Chondrocyte (in vitro differentiated cells): ENCODE data around the gene POLR2M. TPM values are rescaled to one million over a fixed set of nuclear protein-coding genes. Genes with fewer than 3 reads are reported as not detected.

Experiments
- DNase-seq: peaks from one replicate; pipeline ENCODE4 v3.0.0; 2021; ENCODE audit warnings: mixed read lengths, low spot score
- H3K27ac Mint-ChIP-seq: one replicate; pipeline ENCODE4 v1.8.0; 2021; ENCODE audit warnings: mild to moderate bottlenecking, moderate library complexity, mixed read lengths; ENCODE audit not compliant: unreplicated experiment
- H3K27me3 Mint-ChIP-seq: 2 replicates; pipeline ENCODE4 v1.8.0; 2021; ENCODE audit warnings: low read depth, mixed read lengths
- H3K36me3 Mint-ChIP-seq: 2 replicates; pipeline ENCODE4 v1.8.0; 2021; ENCODE audit warnings: low read depth, mixed read lengths
- H3K4me1 Mint-ChIP-seq: 2 replicates; pipeline ENCODE4 v1.8.0; 2021; ENCODE audit warnings: low read depth, mild to moderate bottlenecking, mixed read lengths
- H3K4me3 Mint-ChIP-seq: one replicate; pipeline ENCODE4 v1.8.0; 2021; ENCODE audit warnings: mild to moderate bottlenecking, moderate library complexity, mixed read lengths; ENCODE audit not compliant: unreplicated experiment
- H3K9me3 Mint-ChIP-seq: 2 replicates; pipeline ENCODE4 v1.8.0; 2021; ENCODE audit warnings: low read depth, mixed read lengths
- CTCF ChIP-seq: fragments of 200-600 bp; sonication (generic); IDR thresholded peaks from 2 replicates; pipeline ENCODE4 v1.5.0; 2021; ENCODE audit warnings: antibody characterized with exemption, mild to moderate bottlenecking, moderate library complexity
- total RNA-seq: library from RNA; stranded (reverse); gene quantifications from 3 replicates; pipeline ENCODE4 v1.2.1, GENCODE V29; 2021

The POLR2M gene
- total RNA-seq, 1 donor from 2014 or later: 88.3 TPM

DNA sequence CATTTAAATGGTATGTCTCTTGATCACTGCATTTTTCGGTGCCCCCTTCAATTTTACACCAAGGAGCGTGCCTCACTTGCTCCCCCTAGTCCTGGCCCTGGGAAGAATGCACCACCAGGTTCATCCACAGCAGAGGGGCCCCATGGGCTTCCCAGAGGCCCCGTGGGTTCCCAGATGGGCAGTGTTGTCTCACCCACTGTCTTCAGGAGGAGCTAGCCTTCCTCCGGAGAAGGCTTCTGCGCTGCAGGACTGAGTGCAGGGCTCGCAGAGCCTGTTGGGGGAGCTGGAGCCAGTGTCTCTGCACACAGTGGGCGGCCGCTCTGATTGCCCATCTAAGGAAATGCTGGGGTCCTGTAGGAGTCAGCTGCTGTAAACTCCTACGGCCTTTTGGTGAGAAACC lies 45.9 kb downstream of the POLR2M start:
- DNase-seq: no peak
- TF ChIP-seq CTCF: peak; percentile 28
- Mint-ChIP-seq H3K4me3 (no peak overlapping the region), H3K27ac (no peak overlapping the region), H3K9me3 (no peaks in the 10 kb centered on the region), H3K27me3 (peaks cover 20% of the 10 kb centered on the region), H3K4me1 (no peaks in the 10 kb centered on the region), H3K36me3 (peaks cover 3% of the 10 kb centered on the region)

GRCh38 chr15:57752840-57753239 lies 46.3 kb downstream of the POLR2M start:
- Mint-ChIP-seq H3K27ac (no peak overlapping the region), H3K27me3 (peaks cover 19% of the 10 kb centered on the region), H3K4me1 (no peaks in the 10 kb centered on the region), H3K9me3 (no peaks in the 10 kb centered on the region), H3K36me3 (peaks cover 3% of the 10 kb centered on the region), H3K4me3 (no peak overlapping the region)
- no peak for TF ChIP-seq CTCF
- DNase-seq: no peak

GRCh38 chr15:57756466-57756865 lies 50.0 kb downstream of the POLR2M start:
- DNase-seq: no peak
- Mint-ChIP-seq H3K4me3 (no peak overlapping the region), H3K27ac (no peak overlapping the region), H3K9me3 (no peaks in the 10 kb centered on the region), H3K27me3 (peaks cover 2% of the 10 kb centered on the region), H3K4me1 (peaks cover 7% of the 10 kb centered on the region), H3K36me3 (peaks cover 3% of the 10 kb centered on the region)
- TF ChIP-seq CTCF: no peak

DNA sequence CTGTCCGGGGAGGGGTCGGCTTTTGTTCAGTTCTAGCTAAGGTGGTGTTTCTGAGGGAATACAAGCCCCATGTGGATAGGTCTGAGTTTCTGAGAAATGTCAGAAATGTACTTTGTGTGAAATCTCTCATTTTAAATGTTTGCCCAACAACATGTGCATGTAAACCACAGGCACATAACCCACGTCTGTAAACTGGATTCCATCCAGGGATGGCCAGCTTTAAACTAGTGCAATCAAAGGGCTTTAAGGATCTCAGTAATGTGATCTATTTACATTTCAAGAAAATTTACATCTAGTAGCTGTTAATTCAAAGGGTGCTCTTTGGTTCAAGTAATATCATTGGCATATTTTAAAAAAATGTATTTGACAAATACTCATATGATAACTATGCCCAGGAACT lies 52.0 kb downstream of the POLR2M start:
- Mint-ChIP-seq H3K36me3 (peaks cover 3% of the 10 kb centered on the region), H3K4me1 (peaks cover 7% of the 10 kb centered on the region), H3K4me3 (no peak overlapping the region), H3K27ac (no peak overlapping the region), H3K9me3 (peaks cover 4% of the 10 kb centered on the region), H3K27me3 (peaks cover 4% of the 10 kb centered on the region)
- TF ChIP-seq CTCF: no peak
- DNase-seq: no peak

- no peak for DNase-seq
- no peak for TF ChIP-seq CTCF
- peaks cover 4% of the 10 kb centered on the region for H3K9me3 Mint-ChIP-seq
- no peak overlapping the region for H3K27ac Mint-ChIP-seq
- H3K36me3 Mint-ChIP-seq: no peaks in the 10 kb centered on the region
- peaks cover 10% of the 10 kb centered on the region for H3K27me3 Mint-ChIP-seq
- H3K4me1 Mint-ChIP-seq: peaks cover 7% of the 10 kb centered on the region
- no peak overlapping the region for H3K4me3 Mint-ChIP-seq
Measured at GRCh38 chr15:57761562-57761961, 55.0 kb downstream of the POLR2M start.
